Gastroesophageal sphincter (tissue), 3 donors: Measurements from ENCODE around the gene LRRC42.

ENCODE experiments used
- EP300 ChIP-seq: sonication (generic); formaldehyde crosslinking; IDR thresholded peaks from one replicate; pipeline ENCODE4 v1.6.1; 2017; ENCODE audit warnings: antibody characterized with exemption, mild to moderate bottlenecking
- POLR2A ChIP-seq, 2 donors: fragments of 450-650 bp; IDR thresholded peaks; one replicate each; pipeline ENCODE4 v1.6.1; 2017; ENCODE audit warnings: antibody characterized with exemption in 2 of 2, mild to moderate bottlenecking in 2 of 2, moderate library complexity in 1 of 2
- POLR2AphosphoS5 ChIP-seq: sonication (generic); formaldehyde crosslinking; IDR thresholded peaks from one replicate; pipeline ENCODE4 v1.6.1; 2017; ENCODE audit warnings: antibody characterized with exemption
- TF ChIP-seq, protein P1 (sequence below), 4 experiments: fragments of 200-600 bp in 2 of 4; fragments of 450-650 bp in 2 of 4; sonication (generic) in 1 of 4; IDR thresholded peaks; one replicate each; pipeline ENCODE4 v1.5.1; 2017 to 2019; ENCODE audit warnings: antibody characterized with exemption in 4 of 4, mild to moderate bottlenecking in 2 of 4, moderate library complexity in 2 of 4

GRCh38 chr1:53942127-53942957 lies 3.8 kb upstream of the LRRC42 start:
- TF ChIP-seq, protein P1, sequence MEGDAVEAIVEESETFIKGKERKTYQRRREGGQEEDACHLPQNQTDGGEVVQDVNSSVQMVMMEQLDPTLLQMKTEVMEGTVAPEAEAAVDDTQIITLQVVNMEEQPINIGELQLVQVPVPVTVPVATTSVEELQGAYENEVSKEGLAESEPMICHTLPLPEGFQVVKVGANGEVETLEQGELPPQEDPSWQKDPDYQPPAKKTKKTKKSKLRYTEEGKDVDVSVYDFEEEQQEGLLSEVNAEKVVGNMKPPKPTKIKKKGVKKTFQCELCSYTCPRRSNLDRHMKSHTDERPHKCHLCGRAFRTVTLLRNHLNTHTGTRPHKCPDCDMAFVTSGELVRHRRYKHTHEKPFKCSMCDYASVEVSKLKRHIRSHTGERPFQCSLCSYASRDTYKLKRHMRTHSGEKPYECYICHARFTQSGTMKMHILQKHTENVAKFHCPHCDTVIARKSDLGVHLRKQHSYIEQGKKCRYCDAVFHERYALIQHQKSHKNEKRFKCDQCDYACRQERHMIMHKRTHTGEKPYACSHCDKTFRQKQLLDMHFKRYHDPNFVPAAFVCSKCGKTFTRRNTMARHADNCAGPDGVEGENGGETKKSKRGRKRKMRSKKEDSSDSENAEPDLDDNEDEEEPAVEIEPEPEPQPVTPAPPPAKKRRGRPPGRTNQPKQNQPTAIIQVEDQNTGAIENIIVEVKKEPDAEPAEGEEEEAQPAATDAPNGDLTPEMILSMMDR (IDR thresholded peaks at IDR 0.05): no peak
- TF ChIP-seq POLR2A (IDR thresholded peaks at IDR 0.05): no peak
- no peak for TF ChIP-seq POLR2AphosphoS5
- TF ChIP-seq EP300: no peak
